Adrenal gland (tissue), 12 donors: ENCODE measurements around the gene MTA3. TPM values are rescaled to one million over a fixed set of nuclear protein-coding genes. Genes with fewer than 3 reads are reported as not detected.

Experiments used
- DNase-seq, 7 donors: peaks; one replicate each; pipeline ENCODE4 v3.0.0-alpha.2; 2019 to 2020
- H3K27ac ChIP-seq, 5 donors: fragments of 200-600 bp; sonication (generic) in 4 of 5; 1 replicate in 3 of 5; 2 replicates in 2 of 5; pipeline versions ENCODE4 v1.5.1 to v1.8.0; 2016 to 2020; ENCODE audit warnings: mild to moderate bottlenecking in 1 of 5
- H3K27me3 ChIP-seq: fragments of 200-600 bp; 2 replicates; pipeline ENCODE4 v1.8.0; 2021
- H3K36me3 ChIP-seq, 2 donors: fragments of 200-600 bp; replicated peaks in 1 of 2; 1 replicate in 1 of 2; 2 replicates in 1 of 2; pipeline versions ENCODE4 v1.5.1 to v1.8.0; 2018 to 2022
- H3K4me1 ChIP-seq, 2 donors: fragments of 200-600 bp; replicated peaks in 1 of 2; 1 replicate in 1 of 2; 2 replicates in 1 of 2; pipeline versions ENCODE4 v1.5.1 to v1.8.0; 2018 to 2021
- H3K4me3 ChIP-seq, 4 donors: fragments of 200-600 bp; sonication (generic) in 3 of 4; one replicate each; pipeline ENCODE4 v1.5.1; 2016 to 2018
- H3K9me3 ChIP-seq, 3 donors: fragments of 200-600 bp; sonication (generic) in 1 of 3; replicated peaks in 1 of 3; 1 replicate in 2 of 3; 2 replicates in 1 of 3; pipeline versions ENCODE4 v1.5.1 to v1.8.0; 2016 to 2021
- CTCF ChIP-seq, 6 experiments: fragments of 450-650 bp in 4 of 6; fragments of 200-600 bp in 2 of 6; sonication (generic) in 1 of 6; IDR thresholded peaks; 1 replicate in 5 of 6; 2 replicates in 1 of 6; pipeline versions ENCODE4 v1.5.1 to v1.8.0; 2016 to 2021; ENCODE audit warnings: antibody characterized with exemption in 6 of 6, mild to moderate bottlenecking in 2 of 6, moderate library complexity in 1 of 6
- POLR2A ChIP-seq, 2 donors: fragments of 450-650 bp; IDR thresholded peaks; one replicate each; pipeline ENCODE4 v1.6.1; 2017; ENCODE audit warnings: antibody characterized with exemption in 2 of 2, mild to moderate bottlenecking in 2 of 2, moderate library complexity in 1 of 2
- WGBS, 4 donors: extraction: QIAGEN DNeasy Blood & Tissue Kit in 2 of 4; methylation state at CpG; one replicate each; pipeline versions ENCODE4 v1.1.5 to v1.1.7; 2013 to 2017; 5-methylcytosine and 5-hydroxymethylcytosine counted together
- intact Hi-C, 2 donors: fragments of 100-400 bp; cut with DNase I; formaldehyde crosslinking; loops; one replicate each; pipeline versions ENCODE4 v1.14.1 to v1.15.0; 2022 to 2023
- polyA plus RNA-seq, 3 donors: library from polyadenylated mRNA; stranded (reverse); fragments of 200-250 nt in 2 of 3; fragments of 350-450 nt in 1 of 3; fragmentation: Illumina TruSeq in 1 of 3; extraction: RNeasy Lipid Tissue Mini Kit (QIAGEN cat#74804) in 1 of 3; gene quantifications; one replicate each; pipeline ENCODE4 v1.2.3, GENCODE V29; 2013 to 2014
- total RNA-seq, 9 donors: library from RNA; depleted of rRNA in 4 of 9; stranded (reverse); fragments of >200 nt in 4 of 9; fragments of 120-200 nt in 1 of 9; fragmentation: NEBNext Ultra II Directional in 1 of 9; extraction: Animal tissue kit (Norgen Biotek cat#: 25700) in 1 of 9; gene quantifications; one replicate each; pipeline versions ENCODE4 v1.1.0 to v1.2.4, GENCODE V29; 2013 to 2023
- donor health status: healthy with polysubstance abuse.
- donor health status: Bipolar disorder and iron deficiency.
- donor health status: DM: yes; HTN: yes; CAD: no.
- donor health status: DM: no; HTN: no; CAD: no.
- donor health status: DM: no; HTN: no; CAD: no.
- donor health status: DM: yes; HTN: yes; CAD: no.

MTA3 gene
- total and polyA plus RNA-seq, 12 donors, result 51.5 to 168 (median 91.2) TPM

- Histone ChIP-seq H3K4me1 (peaks cover 22 to 49% of the 10 kb centered on the region in 2 donors), H3K27me3 (no peaks in the 10 kb centered on the region), H3K9me3 (no peaks in the 10 kb centered on the region), H3K36me3 (peaks cover 0 to 23% of the 10 kb centered on the region in 2 donors), H3K27ac (peak overlapping the region; percentile 35 to 98 (median 95)), H3K4me3 (peak overlapping the region in 3 of 4 donors; percentile 34 to 96 (median 90))
- 3 to 12% (median 6%) methylated on average over 7 to 20 of the region's 20 CpGs for WGBS, 4 donors
- peak; percentile 33 to 60 (median 44) for DNase-seq
- peak in 1 of 2 donors; percentile 59 for TF ChIP-seq POLR2A (IDR thresholded peaks at IDR 0.05)
- TF ChIP-seq CTCF (IDR thresholded peaks at IDR 0.05), result no peak
- intact Hi-C loops, result no loop called here
These were observed 782 bp downstream of the MTA3 start for GRCh38 chr2:42569116-42569711.

- Histone ChIP-seq H3K27ac (peak overlapping the region in 3 of 5 donors; percentile 35 to 96 (median 95)), H3K4me1 (peaks cover 28 to 49% of the 10 kb centered on the region in 2 donors), H3K9me3 (no peaks in the 10 kb centered on the region), H3K4me3 (peak overlapping the region in 2 of 4 donors; percentile 90 to 96), H3K27me3 (no peaks in the 10 kb centered on the region), H3K36me3 (peaks cover 0 to 29% of the 10 kb centered on the region in 2 donors)
- intact Hi-C loops, result no loop called here
- peak in 1 of 2 donors; percentile 2 for TF ChIP-seq POLR2A (IDR thresholded peaks at IDR 0.05)
- no peak for TF ChIP-seq CTCF (IDR thresholded peaks at IDR 0.05)
- WGBS, 4 donors, result 27 to 33% (median 31%) methylated on average over 4 of the region's 4 CpGs
- DNase-seq, result no peak
These were observed 1.5 kb downstream of the MTA3 start for GRCh38 chr2:42569883-42570282.

- no peaks in the 10 kb centered on the region for H3K27me3 ChIP-seq
- intact Hi-C loops, result no loop called here
- H3K9me3 ChIP-seq, result no peaks in the 10 kb centered on the region
- peak overlapping the region in 4 of 5 donors; percentile 51 to 56 (median 54) for H3K27ac ChIP-seq
- 58 to 66% (median 59%) methylated on average over 10 of the region's 10 CpGs for WGBS, 4 donors
- H3K4me3 ChIP-seq, result peak overlapping the region in 1 of 4 donors; percentile 10
- peaks cover 0 to 33% of the 10 kb centered on the region in 2 donors for H3K36me3 ChIP-seq
- peak; percentile 53 to 83 (median 65) for DNase-seq
- TF ChIP-seq POLR2A (IDR thresholded peaks at IDR 0.05) (no peak), CTCF (IDR thresholded peaks at IDR 0.05) (no peak)
- H3K4me1 ChIP-seq, result peaks cover 31 to 44% of the 10 kb centered on the region in 2 donors
These were observed 4.1 kb downstream of the MTA3 start for GRCh38 chr2:42572297-42573081.

- Histone ChIP-seq H3K27me3 (no peaks in the 10 kb centered on the region), H3K4me3 (no peak overlapping the region), H3K9me3 (no peaks in the 10 kb centered on the region), H3K36me3 (peaks cover 0 to 33% of the 10 kb centered on the region in 2 donors), H3K27ac (peak overlapping the region in 3 of 5 donors; percentile 53 to 56 (median 55)), H3K4me1 (peaks cover 31 to 44% of the 10 kb centered on the region in 2 donors)
- intact Hi-C loops, result no loop called here
- WGBS, 4 donors, result 89 to 98% (median 95%) methylated on average over 2 of the region's 2 CpGs
- no peak for DNase-seq
- no peak for TF ChIP-seq CTCF (IDR thresholded peaks at IDR 0.05)
- no peak for TF ChIP-seq POLR2A (IDR thresholded peaks at IDR 0.05)
These were observed 4.8 kb downstream of the MTA3 start for GRCh38 chr2:42573256-42573655.
